Ishikawa (cell line): Measurements from ENCODE around the gene CACNA1A.

Experiments
- CREB1 ChIP-seq: IDR thresholded peaks from 2 replicates; pipeline ENCODE4 v1.6.1; 2012; ENCODE audit warnings: low read depth
- EGR1 ChIP-seq: IDR thresholded peaks from 2 replicates; pipeline ENCODE4 v1.6.1; 2012
- EP300 ChIP-seq: IDR thresholded peaks from 2 replicates; pipeline ENCODE4 v1.6.1; 2012; ENCODE audit warnings: borderline replicate concordance
- FOXM1 ChIP-seq: IDR thresholded peaks from 2 replicates; pipeline ENCODE4 v1.6.1; 2012; ENCODE audit warnings: low read depth, borderline replicate concordance
- TAF1 ChIP-seq: IDR thresholded peaks from 2 replicates; pipeline ENCODE4 v1.6.1; 2012; ENCODE audit warnings: low read depth, mild to moderate bottlenecking
- TCF12 ChIP-seq: IDR thresholded peaks from 2 replicates; pipeline ENCODE4 v1.6.1; 2012; ENCODE audit warnings: low read depth
- YY1 ChIP-seq: IDR thresholded peaks from 2 replicates; pipeline ENCODE4 v1.6.1; 2012; ENCODE audit warnings: low read depth
- TF ChIP-seq, protein P1 (sequence below): IDR thresholded peaks from 2 replicates; pipeline ENCODE4 v1.6.1; 2012; ENCODE audit warnings: low read depth, mild to moderate bottlenecking
- TF ChIP-seq, protein P2 (sequence below): IDR thresholded peaks from 2 replicates; pipeline ENCODE4 v1.6.1; 2012
- TF ChIP-seq, protein P3 (sequence below): IDR thresholded peaks from 2 replicates; pipeline ENCODE4 v1.6.1; 2012

DNA sequence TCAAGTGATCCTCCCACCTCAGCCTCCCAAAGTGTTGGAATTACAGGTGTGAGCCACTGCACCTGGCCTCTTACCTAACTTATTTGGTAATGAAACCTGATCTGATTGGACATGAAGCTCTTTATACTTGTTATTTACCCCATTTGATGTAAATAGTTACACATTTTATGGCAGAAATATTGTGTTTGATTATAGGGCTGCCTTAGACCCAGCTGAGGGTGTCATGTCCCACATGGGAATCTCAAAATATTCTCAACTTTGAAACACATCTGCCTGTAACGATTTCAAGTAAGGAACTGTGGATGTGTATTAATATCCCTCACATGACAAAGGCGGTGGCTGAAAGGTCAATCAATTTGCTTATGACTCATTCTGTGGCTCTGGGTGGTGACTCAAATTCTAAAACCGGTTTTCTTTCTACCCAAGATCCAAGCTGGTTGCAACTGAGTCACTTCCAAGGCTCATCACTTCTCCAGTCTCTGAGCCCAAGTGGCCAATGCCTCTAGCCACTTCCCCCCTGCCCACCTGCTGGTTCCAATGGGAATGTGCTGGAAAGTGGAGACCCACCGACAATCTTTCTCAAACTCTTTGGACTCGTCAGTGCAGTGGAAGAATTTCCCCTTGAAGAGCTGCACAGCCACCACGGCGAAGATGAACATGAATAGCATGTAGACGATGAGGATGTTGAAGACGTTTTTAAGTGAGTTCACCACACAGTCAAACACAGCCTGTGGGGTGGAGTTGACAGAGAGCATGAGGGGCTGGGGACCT lies 245.2 kb downstream of the CACNA1A start:
- TF ChIP-seq EP300 (no peak), CREB1 (no peak), YY1 (no peak), FOXM1 (no peak), TAF1 (no peak), TCF12 (no peak), EGR1 (no peak)
- TF ChIP-seq, protein P1, sequence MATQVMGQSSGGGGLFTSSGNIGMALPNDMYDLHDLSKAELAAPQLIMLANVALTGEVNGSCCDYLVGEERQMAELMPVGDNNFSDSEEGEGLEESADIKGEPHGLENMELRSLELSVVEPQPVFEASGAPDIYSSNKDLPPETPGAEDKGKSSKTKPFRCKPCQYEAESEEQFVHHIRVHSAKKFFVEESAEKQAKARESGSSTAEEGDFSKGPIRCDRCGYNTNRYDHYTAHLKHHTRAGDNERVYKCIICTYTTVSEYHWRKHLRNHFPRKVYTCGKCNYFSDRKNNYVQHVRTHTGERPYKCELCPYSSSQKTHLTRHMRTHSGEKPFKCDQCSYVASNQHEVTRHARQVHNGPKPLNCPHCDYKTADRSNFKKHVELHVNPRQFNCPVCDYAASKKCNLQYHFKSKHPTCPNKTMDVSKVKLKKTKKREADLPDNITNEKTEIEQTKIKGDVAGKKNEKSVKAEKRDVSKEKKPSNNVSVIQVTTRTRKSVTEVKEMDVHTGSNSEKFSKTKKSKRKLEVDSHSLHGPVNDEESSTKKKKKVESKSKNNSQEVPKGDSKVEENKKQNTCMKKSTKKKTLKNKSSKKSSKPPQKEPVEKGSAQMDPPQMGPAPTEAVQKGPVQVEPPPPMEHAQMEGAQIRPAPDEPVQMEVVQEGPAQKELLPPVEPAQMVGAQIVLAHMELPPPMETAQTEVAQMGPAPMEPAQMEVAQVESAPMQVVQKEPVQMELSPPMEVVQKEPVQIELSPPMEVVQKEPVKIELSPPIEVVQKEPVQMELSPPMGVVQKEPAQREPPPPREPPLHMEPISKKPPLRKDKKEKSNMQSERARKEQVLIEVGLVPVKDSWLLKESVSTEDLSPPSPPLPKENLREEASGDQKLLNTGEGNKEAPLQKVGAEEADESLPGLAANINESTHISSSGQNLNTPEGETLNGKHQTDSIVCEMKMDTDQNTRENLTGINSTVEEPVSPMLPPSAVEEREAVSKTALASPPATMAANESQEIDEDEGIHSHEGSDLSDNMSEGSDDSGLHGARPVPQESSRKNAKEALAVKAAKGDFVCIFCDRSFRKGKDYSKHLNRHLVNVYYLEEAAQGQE, result no peak
- TF ChIP-seq, protein P2, sequence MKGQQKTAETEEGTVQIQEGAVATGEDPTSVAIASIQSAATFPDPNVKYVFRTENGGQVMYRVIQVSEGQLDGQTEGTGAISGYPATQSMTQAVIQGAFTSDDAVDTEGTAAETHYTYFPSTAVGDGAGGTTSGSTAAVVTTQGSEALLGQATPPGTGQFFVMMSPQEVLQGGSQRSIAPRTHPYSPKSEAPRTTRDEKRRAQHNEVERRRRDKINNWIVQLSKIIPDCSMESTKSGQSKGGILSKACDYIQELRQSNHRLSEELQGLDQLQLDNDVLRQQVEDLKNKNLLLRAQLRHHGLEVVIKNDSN, result peak; percentile 44; the same call in 1 of the 2 replicates
- TF ChIP-seq, protein P3, sequence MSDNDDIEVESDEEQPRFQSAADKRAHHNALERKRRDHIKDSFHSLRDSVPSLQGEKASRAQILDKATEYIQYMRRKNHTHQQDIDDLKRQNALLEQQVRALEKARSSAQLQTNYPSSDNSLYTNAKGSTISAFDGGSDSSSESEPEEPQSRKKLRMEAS, result no peak
